ENCODE data around the gene HIVEP1. TPM values are rescaled to one million over a fixed set of nuclear protein-coding genes. Genes with fewer than 3 reads are reported as not detected.
A peak's percentile ranks its signal among the peaks of the same experiment; 100 is the strongest.

Gene HIVEP1
- total RNA-seq, 1 experiment from 2014 or later, result 6.6 TPM

GRCh38 chr6:11979866-11980265 is 32.2 kb upstream of the HIVEP1 start:
- no peak for DNase-seq (ENCODE audit: low read depth, low spot score)
- in situ Hi-C loops (cut with HindIII; ENCODE audit: low pct_unique_long_range_greater_than_20kb, low sequenced_read_pairs), result no loop called here

DNA sequence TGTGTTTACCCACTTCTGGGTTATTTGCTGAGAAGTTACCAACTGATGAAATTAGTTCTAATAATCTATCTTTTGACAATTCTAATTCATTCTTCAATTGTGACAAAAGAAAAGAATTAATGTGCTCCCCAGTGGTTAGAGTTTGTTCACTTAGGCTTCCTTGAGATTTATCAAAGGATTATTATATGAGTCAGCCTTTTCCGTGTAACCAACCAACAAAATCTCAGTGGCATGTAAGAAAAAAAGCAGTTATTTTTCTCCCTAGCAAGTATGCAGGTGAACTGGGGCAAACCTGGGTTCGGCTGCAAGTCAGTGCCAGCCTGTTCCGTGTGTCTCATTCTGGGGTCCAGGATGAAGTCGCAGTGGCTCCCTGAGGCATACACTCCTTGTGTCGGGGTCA is 28.8 kb upstream of the HIVEP1 start:
- DNase-seq (ENCODE audit: low read depth, low spot score), result no peak
- in situ Hi-C loops (cut with HindIII; ENCODE audit: low pct_unique_long_range_greater_than_20kb, low sequenced_read_pairs), result no loop called here

GRCh38 chr6:11987386-11987785 is 24.7 kb upstream of the HIVEP1 start:
- DNase-seq (ENCODE audit: low read depth, low spot score), result no peak
- in situ Hi-C loops (cut with HindIII; ENCODE audit: low pct_unique_long_range_greater_than_20kb, low sequenced_read_pairs), result no loop called here

DNA sequence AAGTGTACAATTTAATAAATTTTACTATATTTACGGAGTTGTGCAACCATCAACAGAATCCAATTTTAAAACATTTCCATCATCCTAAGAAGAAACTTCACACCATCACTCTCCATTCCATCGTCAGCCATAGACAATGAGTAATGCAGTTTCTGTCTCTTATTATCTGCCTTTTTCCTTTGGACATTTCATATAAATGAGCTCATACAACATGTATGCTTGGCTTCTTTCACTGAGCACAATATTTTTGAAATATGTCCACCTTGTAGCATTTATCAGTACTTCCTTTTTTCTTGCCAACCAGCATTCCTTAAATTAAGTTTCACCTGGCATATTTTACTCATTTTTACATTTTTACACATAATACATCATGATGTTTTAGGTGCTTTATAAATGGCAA is 22.7 kb upstream of the HIVEP1 start:
- no peak for DNase-seq (ENCODE audit: low read depth, low spot score)
- in situ Hi-C loops (cut with HindIII; ENCODE audit: low pct_unique_long_range_greater_than_20kb, low sequenced_read_pairs), result no loop called here

GRCh38 chr6:11992086-11992485 is 20.0 kb upstream of the HIVEP1 start:
- no peak for DNase-seq (ENCODE audit: low read depth, low spot score)
- in situ Hi-C loops (cut with HindIII; ENCODE audit: low pct_unique_long_range_greater_than_20kb, low sequenced_read_pairs), result no loop called here

DNA sequence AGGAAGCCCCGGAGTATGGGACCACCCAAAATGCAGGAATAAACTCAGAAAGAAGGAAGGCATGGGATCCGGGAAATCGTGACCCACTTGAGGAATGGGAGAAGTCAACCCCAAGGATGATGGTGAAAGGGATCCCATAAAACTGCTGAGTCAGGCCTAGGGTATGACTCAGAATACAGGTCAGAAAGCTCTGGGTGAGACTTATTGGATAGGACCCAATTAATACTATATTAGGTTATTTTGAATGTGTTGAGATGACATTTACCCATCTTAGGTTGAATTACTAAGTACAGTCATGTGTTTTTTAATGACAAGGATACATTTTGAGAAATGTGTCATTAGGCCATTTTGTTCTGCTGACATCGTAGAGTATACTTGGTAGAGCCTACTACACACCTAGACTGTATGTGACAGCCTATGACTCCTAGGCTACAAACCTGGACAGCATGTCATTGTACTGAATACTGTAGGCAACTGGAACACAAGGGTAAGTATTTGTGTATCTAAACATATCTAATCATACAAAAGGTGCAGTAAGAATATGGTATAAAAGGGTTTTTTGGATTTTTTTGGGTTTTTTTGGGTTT is 17.1 kb upstream of the HIVEP1 start:
- in situ Hi-C loops (cut with HindIII; ENCODE audit: low pct_unique_long_range_greater_than_20kb, low sequenced_read_pairs), result no loop called here
- DNase-seq (ENCODE audit: low read depth, low spot score), result no peak

DNA sequence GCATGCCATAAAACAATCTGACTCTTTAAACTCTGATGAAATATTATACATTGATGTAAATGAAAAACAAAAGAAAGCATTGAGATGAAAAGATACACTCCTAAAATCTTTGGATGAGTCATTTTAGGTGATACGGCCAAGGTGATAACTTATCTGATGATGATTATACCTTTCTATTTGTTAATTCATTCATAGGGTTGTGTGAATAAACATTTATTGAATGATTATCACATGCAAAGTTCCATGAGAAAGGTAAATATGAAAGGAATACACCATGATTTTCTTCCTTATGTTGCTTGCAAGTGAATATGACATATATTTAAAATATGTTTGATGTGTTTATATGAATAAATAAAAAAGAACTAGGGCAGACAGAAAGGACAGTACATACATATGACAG is 15.4 kb upstream of the HIVEP1 start:
- no peak for DNase-seq (ENCODE audit: low read depth, low spot score)
- in situ Hi-C loops (cut with HindIII; ENCODE audit: low pct_unique_long_range_greater_than_20kb, low sequenced_read_pairs), result no loop called here

GRCh38 chr6:11999246-11999645 is 12.9 kb upstream of the HIVEP1 start:
- in situ Hi-C loops (cut with HindIII; ENCODE audit: low pct_unique_long_range_greater_than_20kb, low sequenced_read_pairs), result no loop called here
- DNase-seq (ENCODE audit: low read depth, low spot score), result no peak

- in situ Hi-C loops (cut with HindIII; ENCODE audit: low pct_unique_long_range_greater_than_20kb, low sequenced_read_pairs), result no loop called here
- no peak for DNase-seq (ENCODE audit: low read depth, low spot score)
Measured at GRCh38 chr6:12000174-12000573, 11.9 kb upstream of the HIVEP1 start.

GRCh38 chr6:12001004-12001705 is 11.0 kb upstream of the HIVEP1 start:
- DNase-seq (ENCODE audit: low read depth, low spot score), result no peak
- in situ Hi-C loops (cut with HindIII; ENCODE audit: low pct_unique_long_range_greater_than_20kb, low sequenced_read_pairs), result no loop called here

- in situ Hi-C loops (cut with HindIII; ENCODE audit: low pct_unique_long_range_greater_than_20kb, low sequenced_read_pairs), result no loop called here
- no peak for DNase-seq (ENCODE audit: low read depth, low spot score)
Measured at GRCh38 chr6:12001706-12002435, 10.2 kb upstream of the HIVEP1 start.

DNA sequence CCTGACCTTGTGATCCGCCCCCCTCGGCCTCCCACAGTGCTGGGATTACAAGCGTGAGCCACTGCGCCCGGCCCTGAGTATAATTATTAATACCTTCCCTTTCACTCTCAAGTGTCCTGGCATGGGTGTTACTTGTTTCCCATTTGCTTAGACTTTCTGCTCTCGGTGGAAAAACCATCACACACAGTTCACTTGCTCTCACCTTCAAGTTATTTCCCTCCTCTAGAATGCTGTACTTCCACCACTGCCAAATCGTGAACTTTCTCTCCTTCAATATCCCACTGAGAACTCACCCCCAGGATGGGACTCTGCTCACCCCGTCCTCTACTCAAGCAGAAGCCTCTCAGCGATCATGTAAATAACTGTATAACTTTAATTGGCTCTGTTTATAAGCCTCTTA is 4.6 kb upstream of the HIVEP1 start:
- DNase-seq (ENCODE audit: low read depth, low spot score), result no peak
- in situ Hi-C loops (cut with HindIII; ENCODE audit: low pct_unique_long_range_greater_than_20kb, low sequenced_read_pairs), result no loop called here

DNA sequence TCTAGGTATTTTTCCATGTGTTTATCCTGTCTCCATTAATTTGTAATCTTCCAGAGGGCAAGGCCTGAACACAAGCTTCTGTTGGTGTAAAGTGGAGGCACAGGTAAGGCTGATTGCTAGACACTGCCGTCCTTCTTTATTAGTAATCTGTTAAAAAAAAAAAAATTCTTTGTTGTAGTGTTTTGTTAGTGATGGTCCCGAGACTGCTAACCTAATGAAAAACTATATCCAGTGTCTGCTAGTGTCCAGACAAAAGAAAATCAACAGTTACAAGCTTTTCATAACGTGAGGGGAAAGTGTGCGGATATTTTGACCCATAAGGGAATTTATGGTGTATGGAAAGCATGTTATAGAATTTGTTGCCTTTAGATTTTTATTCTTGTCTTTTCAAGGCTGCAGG is 4.2 kb upstream of the HIVEP1 start:
- in situ Hi-C loops (cut with HindIII; ENCODE audit: low pct_unique_long_range_greater_than_20kb, low sequenced_read_pairs), result no loop called here
- no peak for DNase-seq (ENCODE audit: low read depth, low spot score)

DNA sequence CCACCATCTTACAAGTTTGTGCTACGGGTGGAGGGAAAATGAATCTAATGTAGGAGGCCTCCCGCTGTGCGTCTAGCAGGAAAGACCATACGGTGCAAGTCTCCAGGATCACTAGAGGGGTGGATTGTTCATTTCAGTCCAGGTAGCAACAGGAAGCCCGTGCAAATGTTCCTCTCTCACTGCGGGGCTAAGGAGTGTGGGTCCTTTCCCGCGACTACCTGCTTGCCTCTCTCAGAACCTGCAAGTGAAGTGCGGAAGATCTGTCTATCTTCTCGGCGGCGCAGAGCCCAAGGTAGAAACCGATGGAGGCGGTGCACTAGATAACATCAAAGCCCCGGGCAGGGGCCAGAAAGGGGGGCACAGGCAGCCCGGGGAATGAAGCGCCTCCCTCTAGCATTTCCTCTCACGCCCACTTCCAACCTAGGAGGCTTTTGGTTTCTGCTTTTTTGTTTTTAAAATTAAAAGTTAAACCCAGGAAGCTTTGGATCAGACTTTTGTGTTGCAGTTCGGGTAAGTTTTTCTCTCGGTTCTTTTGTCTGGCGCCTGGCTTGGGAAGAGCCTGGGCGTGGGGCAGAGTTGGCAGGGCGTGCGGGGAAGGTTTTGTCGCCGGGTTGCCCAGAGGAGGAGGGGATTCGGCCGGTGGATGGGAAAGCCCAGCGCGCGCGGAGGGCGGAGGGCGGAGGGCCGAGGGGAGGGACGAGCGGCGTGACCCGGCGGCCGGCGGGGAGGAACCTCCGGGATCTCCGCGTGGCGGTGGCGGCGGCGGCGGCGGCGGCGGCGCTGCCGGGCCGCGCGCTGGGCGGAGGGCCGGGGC is 3.5 kb upstream of the HIVEP1 start:
- DNase-seq (ENCODE audit: low read depth, low spot score), result peak; percentile 79
- in situ Hi-C loops (cut with HindIII; ENCODE audit: low pct_unique_long_range_greater_than_20kb, low sequenced_read_pairs), result no loop called here

- in situ Hi-C loops (cut with HindIII; ENCODE audit: low pct_unique_long_range_greater_than_20kb, low sequenced_read_pairs), result no loop called here
- DNase-seq (ENCODE audit: low read depth, low spot score), result no peak
Measured at GRCh38 chr6:12009180-12009685, 2.9 kb upstream of the HIVEP1 start.

DNA sequence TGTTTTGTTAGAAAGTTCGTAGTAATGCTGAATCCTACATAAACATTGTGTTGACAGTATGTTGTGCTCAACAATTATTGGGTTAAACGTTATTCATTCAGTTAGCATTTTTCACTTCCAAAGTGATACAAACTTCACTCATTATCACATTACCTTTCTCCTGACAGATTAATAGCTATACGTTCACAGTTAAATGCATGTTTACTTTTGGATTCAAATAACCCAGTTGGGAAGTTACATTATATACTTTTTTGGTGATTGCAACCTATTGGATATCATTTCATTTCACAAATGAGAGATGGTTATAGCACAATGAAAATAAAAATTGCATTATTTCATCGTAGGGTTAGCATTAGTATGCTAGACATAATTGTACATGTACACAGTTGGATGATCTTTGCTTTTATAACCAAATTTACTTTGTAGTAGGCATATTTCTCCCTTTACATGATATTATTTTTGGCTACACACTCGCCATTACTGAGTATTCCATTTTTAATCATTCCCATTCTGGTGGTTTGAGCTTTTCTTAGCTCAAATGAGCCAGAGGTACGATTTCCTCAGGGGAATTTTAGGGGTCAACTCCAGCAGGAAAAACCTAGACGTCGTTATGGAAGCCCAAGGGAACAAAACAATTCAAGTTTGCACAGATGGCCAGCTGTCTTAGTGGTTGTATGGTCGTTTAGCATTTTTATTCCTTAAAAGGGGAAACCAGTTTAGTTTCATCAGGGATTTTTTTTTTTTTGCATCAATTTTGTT is 2.1 kb upstream of the HIVEP1 start:
- DNase-seq (ENCODE audit: low read depth, low spot score), result peak; percentile 31
- in situ Hi-C loops (cut with HindIII; ENCODE audit: low pct_unique_long_range_greater_than_20kb, low sequenced_read_pairs), result no loop called here

DNA sequence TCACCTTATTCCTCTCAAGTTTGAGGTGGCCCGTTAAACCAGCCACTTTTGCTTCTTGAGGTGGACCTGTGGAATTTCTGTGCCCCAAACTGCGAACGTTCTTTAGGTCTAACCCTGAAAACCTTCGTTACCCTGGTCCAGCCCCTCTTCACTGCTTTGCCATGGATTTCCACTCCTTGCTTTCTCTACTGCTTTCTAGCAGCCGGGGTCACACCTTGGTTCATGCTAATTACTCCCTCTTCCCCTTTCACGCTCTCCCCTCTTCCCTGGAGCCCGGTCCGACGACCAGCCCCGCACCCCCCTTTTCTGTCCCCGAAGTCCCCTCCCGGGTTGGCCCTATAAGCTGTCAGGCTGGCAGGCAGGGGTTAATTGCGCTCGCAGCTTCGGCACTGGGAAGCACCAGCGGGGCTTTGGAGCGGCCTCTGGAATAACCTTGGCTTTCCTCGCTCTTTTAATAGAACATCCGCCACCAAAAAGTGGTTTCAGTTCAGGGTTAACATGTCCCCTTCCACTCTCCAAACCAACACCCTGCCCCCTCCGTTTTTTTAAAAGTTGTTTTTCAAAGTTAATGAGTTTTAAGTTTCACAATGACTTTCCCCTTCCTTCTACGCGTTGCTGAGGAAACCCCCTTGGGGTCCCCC is 1.4 kb upstream of the HIVEP1 start:
- in situ Hi-C loops (cut with HindIII; ENCODE audit: low pct_unique_long_range_greater_than_20kb, low sequenced_read_pairs), result no loop called here
- DNase-seq (ENCODE audit: low read depth, low spot score), result peak; percentile 84
